GM21360 (cell line): ENCODE data around the gene NOX3.
A peak's percentile ranks its signal among the peaks of the same experiment; 100 is the strongest.
"Not testable (repeated sequence)": the region's sequence is repeated elsewhere in the genome, so short reads cannot be mapped to it uniquely, and the experiment has no call there.

Experiments used
- ATAC-seq: cut with Tn5 transposase; IDR thresholded peaks from one replicate; pipeline ENCODE4 v1.9.1; 2021; ENCODE audit warnings: mild to moderate bottlenecking, moderate library complexity; ENCODE audit not compliant: unreplicated experiment

Gene NOX3

GRCh38 chr6:155377061-155377460 lies 78.6 kb downstream of the NOX3 start:
- no peak for ATAC-seq

GRCh38 chr6:155375801-155376200 lies 79.8 kb downstream of the NOX3 start:
- ATAC-seq: no peak

DNA sequence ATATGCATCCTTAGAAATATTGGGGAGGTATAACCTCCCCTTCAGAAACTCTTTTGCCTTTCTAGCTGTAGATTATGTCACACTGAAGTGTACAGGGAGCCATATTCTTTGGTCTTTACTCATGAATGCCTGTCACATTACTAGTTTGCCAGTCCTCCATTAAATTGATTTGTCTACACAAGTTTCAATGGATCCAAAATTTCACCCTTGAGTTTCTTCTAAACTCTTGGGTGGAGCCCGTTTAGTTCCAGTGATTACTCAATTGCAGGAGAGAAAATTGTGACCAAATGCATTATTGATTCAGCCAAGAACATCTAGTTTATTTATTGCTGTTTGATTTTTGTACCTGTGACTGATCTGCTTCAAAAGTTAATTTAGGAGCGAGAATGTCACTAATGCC lies 81.0 kb downstream of the NOX3 start:
- ATAC-seq: no peak

DNA sequence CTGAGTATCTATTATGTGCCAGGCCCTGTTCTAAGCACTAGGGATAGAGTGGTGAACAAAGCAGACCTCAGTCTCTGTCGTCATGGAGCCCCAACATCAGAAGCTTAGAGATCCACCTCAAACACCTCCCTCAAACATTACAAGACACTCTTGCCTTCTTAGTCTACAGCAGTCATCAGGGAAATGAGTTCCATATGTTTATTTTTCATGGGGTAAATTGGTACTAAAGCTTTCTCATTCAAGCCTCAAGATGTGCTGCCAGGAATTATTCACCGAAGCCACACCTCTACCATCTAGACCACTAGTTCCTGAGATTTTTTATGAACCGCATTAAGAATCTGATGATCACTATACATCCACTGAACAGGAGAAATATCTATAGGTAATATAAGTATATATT lies 82.4 kb downstream of the NOX3 start:
- ATAC-seq: no peak

- no peak for ATAC-seq
These were observed 83.4 kb downstream of the NOX3 start for GRCh38 chr6:155372256-155372655.

GRCh38 chr6:155371230-155371629 lies 84.4 kb downstream of the NOX3 start:
- no peak for ATAC-seq

DNA sequence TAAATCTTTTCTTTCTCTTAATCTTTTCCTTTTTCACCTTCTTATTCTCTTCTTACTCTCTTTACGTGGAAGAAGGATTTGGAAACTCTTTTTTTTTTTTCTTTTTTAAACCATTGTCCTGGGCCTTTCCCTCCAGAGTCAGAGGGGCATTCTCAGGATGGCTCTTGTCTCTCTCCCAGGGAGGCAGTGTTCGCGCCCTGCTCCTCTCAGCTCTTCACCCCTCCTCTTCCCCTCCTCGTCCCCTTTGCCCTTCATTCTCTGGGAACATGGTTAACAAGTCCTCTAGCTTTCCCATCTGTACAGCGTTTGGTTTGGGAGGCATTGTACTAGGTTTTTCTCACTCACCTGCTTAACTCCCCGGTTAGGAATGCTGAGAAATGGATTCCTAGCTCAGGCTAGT lies 89.3 kb downstream of the NOX3 start:
- no peak for ATAC-seq

GRCh38 chr6:155364844-155365437 lies 90.7 kb downstream of the NOX3 start:
- ATAC-seq: no peak

GRCh38 chr6:155364021-155364420 lies 91.6 kb downstream of the NOX3 start:
- ATAC-seq: not testable (repeated sequence)

GRCh38 chr6:155362968-155363632 lies 92.5 kb downstream of the NOX3 start:
- not testable (repeated sequence) for ATAC-seq

GRCh38 chr6:155354167-155354566 lies 101.5 kb downstream of the NOX3 start:
- no peak for ATAC-seq

- no peak for ATAC-seq
These were observed 102.8 kb downstream of the NOX3 start for GRCh38 chr6:155352811-155353210.

DNA sequence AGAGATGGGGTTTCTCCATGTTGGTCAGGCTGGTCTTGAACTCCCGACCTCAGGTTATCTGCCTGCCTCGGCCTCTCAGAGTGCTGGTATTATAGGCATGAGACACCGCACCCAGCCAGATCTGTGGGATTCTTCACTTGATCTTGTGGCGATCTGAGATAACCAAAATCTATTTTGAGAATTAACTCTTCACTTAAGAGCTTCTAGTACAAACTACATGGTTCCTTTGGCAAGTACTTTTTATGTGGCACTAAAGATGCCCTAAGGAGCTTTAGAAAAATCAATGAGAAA lies 103.6 kb downstream of the NOX3 start:
- ATAC-seq: no peak

- ATAC-seq: peak; percentile 97
These were observed 104.1 kb downstream of the NOX3 start for GRCh38 chr6:155351273-155352129.

GRCh38 chr6:155349956-155350355 lies 105.7 kb downstream of the NOX3 start:
- no peak for ATAC-seq

GRCh38 chr6:155349129-155349528 lies 106.5 kb downstream of the NOX3 start:
- ATAC-seq: no peak

GRCh38 chr6:155347800-155348199 lies 107.8 kb downstream of the NOX3 start:
- ATAC-seq: no peak

DNA sequence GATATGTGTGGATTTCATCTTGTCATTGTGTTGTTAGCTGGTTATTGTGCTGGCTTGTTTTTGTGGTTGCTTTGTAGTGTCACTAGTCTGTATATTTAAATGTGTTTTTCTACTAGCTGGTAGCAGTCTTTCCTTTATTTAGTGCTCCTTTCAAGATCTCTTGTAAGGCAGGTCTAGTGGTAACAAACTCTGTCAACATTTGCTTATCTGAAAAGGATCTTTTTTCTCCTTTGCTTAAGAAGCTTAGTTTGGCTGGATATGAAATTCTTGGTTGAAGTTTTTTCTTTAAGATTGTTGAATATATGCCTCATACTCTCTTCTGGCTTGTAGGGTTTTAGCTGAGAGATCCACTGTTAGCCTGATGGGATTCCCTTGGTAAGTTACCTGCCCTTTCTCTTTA lies 108.7 kb downstream of the NOX3 start:
- no peak for ATAC-seq
